ENCODE results near the gene ZFP62.

Gene ZFP62

GRCh38 chr5:180860887-180861822 is at the start of gene ZFP62:
TSS of gene ZFP62 (minus strand) at chr5:180861276. CDS start at chr5:180861219, 57 bp downstream.
- peak within 1 kb of the TSS; percentile 96 for H3K4me3 ChIP-seq (ENCODE audit: low read depth, low read length)
- TF ChIP-seq, protein P1, sequence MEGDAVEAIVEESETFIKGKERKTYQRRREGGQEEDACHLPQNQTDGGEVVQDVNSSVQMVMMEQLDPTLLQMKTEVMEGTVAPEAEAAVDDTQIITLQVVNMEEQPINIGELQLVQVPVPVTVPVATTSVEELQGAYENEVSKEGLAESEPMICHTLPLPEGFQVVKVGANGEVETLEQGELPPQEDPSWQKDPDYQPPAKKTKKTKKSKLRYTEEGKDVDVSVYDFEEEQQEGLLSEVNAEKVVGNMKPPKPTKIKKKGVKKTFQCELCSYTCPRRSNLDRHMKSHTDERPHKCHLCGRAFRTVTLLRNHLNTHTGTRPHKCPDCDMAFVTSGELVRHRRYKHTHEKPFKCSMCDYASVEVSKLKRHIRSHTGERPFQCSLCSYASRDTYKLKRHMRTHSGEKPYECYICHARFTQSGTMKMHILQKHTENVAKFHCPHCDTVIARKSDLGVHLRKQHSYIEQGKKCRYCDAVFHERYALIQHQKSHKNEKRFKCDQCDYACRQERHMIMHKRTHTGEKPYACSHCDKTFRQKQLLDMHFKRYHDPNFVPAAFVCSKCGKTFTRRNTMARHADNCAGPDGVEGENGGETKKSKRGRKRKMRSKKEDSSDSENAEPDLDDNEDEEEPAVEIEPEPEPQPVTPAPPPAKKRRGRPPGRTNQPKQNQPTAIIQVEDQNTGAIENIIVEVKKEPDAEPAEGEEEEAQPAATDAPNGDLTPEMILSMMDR (conservative IDR thresholded peaks at IDR 0.05; ENCODE audit: low read depth, low read length): no peak
- peak; percentile 91 for DNase-seq (ENCODE audit: low read depth)

DNA sequence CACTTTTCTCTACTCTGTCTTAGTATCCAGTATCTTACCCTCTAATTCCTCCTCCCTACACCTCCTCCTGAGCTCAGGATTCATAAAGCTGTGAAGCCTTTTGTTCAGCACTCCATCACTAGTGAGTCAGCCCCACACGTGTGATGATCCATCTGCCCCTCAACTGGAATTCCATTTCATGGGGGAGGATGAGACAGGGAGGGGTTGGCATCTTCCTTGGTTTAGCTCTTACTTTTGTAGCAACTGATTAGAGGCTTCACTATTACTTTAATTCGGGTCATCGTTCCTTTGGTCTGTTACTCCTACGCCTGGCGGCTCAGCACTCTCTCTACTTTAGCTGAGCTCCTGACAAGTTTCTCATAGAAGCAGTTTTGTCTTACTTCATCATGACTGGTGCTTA is 49.7 kb upstream of the ZFP62 start:
- H3K4me3 ChIP-seq (ENCODE audit: low read depth, low read length): no peak overlapping the region
- DNase-seq (ENCODE audit: low read depth): no peak
- TF ChIP-seq, protein P1 (conservative IDR thresholded peaks at IDR 0.05; ENCODE audit: low read depth, low read length): no peak

GRCh38 chr5:180910182-180910581 is 49.1 kb upstream of the ZFP62 start:
- no peak overlapping the region for H3K4me3 ChIP-seq (ENCODE audit: low read depth, low read length)
- TF ChIP-seq, protein P1 (conservative IDR thresholded peaks at IDR 0.05; ENCODE audit: low read depth, low read length): no peak

DNA sequence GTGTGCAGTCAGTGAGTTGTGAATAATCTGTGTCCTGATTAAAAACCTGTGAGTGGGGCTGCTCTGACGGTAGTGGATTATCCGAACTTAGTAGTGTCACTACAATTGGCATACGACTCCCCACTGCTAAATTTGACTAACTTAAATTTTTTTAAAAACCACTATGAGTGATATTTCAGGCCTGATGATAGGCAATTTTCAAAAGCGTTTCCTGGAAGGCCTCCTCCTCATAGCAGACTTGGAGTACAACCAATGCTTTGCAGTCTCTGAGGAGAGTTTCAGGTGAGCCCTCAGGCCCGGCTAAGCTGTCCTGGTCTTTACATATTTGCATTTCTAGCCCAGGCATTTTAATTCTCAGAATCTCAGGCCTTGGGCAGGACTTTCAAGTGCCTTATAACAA is 48.7 kb upstream of the ZFP62 start:
- no peak overlapping the region for H3K4me3 ChIP-seq (ENCODE audit: low read depth, low read length)
- TF ChIP-seq, protein P1 (conservative IDR thresholded peaks at IDR 0.05; ENCODE audit: low read depth, low read length): no peak
- DNase-seq (ENCODE audit: low read depth): no peak

More at GRCh38 chr5:180910182-180910581, 49.1 kb upstream of the ZFP62 start:
- no peak for DNase-seq (ENCODE audit: low read depth)

DNA sequence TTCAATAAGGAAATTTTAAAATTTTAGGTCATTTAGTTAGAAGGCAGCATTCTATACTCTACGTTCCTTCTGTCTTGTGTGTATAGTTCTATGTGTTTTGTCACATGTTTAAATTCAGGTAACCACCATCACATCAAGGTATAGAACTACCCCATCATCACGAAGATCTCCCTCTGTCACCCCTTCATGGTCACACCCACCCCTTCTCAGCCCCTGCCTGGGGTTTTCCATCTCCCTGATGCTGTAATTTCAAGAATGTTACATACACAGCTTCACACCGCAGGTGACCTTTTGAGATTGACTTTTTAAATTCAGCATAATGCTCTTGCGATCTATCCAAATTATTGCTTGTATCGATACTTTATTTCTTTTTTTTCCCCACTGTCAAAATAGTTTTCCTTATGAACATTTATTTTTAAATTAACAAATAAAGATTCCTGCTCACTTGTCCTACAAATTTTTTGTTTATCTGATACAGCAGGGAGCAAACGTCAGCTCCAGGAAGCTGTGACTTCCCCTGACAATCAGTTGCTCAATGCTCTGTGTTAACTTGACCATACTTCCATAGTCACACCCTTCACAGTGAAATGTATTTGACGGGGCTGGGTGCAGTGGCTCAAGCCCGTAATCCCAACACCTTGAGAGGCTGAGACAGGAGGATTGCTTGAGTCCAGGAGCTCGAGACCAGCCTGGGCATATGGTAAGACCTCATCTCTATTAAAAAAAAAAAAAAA is 48.1 kb upstream of the ZFP62 start:
- no peak for DNase-seq (ENCODE audit: low read depth)
- H3K4me3 ChIP-seq (ENCODE audit: low read depth, low read length): no peak overlapping the region
- TF ChIP-seq, protein P1 (conservative IDR thresholded peaks at IDR 0.05; ENCODE audit: low read depth, low read length): no peak

DNA sequence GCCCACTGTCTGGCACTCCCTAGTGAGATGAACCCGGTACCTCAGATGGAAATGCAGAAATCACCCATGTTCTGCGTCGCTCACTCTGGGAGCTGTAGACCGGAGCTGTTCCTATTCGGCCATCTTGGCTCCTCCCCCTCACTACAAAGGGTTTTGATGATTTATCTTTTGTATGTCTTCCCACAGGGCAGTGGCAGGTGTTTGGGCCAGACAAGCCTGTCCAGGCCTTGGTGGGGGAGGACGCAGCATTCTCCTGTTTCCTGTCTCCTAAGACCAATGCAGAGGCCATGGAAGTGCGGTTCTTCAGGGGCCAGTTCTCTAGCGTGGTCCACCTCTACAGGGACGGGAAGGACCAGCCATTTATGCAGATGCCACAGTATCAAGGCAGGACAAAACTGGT is 47.3 kb upstream of the ZFP62 start:
- no peak overlapping the region for H3K4me3 ChIP-seq (ENCODE audit: low read depth, low read length)
- TF ChIP-seq, protein P1 (conservative IDR thresholded peaks at IDR 0.05; ENCODE audit: low read depth, low read length): no peak

More for the DNA sequence above, 47.3 kb upstream of the ZFP62 start:
- DNase-seq (ENCODE audit: low read depth): no peak

Measured in choroid plexus epithelial cell (primary cell).